HG02798 (cell line): Measurements from ENCODE around the gene NBR1.
"Not testable (repeated sequence)": the region's sequence is repeated elsewhere in the genome, so short reads cannot be mapped to it uniquely, and the experiment has no call there.

Experiments
- ATAC-seq: cut with Tn5 transposase; IDR thresholded peaks from one replicate; pipeline ENCODE4 v1.9.1; 2021; ENCODE audit warnings: mild to moderate bottlenecking; ENCODE audit not compliant: unreplicated experiment, poor library complexity

Gene NBR1

DNA sequence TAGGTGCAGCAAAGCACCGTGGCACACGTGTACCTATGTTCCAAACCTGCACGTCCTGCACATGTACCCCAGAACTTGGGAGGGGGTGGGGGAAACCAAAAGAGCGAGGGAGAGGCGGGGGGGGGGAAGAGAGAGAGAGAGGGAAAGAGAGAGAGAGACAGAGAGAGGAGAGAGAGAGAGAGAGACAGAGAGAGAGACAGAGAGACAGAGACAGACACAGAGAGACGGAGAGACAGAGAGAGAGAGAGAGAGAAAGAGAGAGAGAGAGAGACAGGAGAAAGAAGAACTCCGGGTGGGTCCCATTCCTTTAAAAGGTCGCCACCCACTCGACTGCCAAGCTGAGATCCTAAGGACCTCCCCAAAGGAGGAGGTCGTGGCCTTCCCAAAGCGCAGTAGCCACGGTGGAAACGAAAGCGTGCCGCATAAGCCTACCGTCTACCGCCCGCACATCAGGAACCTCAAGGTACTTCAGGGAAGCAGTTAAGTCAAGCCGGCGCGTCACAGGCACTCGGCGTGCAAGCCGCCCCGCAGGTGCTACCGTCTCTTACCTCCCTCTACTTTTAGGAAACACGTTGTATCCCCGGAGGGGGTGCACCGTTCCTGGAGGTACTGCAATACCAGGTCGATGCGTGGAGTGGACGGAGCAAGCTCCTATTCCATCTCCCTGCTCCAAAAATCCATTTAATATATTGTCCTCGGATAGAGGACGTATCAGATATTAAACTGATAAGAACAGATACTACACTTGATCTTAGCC is 69.8 kb downstream of the NBR1 start:
- ATAC-seq, result not testable (repeated sequence)

DNA sequence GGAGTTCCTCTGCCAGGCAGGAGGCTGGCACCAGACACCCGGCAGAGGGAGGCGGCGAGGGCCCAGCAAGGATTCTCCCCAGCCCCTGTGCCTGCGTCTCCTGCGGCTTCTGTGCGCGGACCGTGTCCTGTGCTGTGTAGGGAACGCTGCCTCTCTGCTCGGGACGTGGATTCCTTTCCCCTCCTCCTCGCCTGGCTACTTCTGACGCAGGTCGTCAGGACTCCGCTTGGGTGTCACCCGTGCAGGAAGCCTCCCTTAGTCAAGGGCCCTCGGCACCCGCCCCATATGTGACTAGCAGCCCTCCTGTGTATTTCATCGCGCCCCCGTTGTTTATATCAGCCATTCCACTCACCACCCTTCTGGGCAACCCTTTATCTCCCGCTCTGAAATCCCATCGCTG is 75.4 kb downstream of the NBR1 start:
- ATAC-seq, result not testable (repeated sequence)
